Fibroblast of the aortic adventitia (primary cell): ENCODE results near the gene ERC1. TPM values are rescaled to one million over a fixed set of nuclear protein-coding genes. Genes with fewer than 3 reads are reported as not detected.
A peak's percentile ranks its signal among the peaks of the same experiment; 100 is the strongest.

Experiments
- DNase-seq: peaks from one replicate; pipeline ENCODE4 v3.0.0-alpha.2; 2010; ENCODE audit warnings: low read depth
- H3K4me3 ChIP-seq: 2 replicates; pipeline ENCODE4 v1.5.1; 2011; ENCODE audit warnings: low read depth, mild to moderate bottlenecking, control low read depth, low read length, moderate library complexity
- total RNA-seq: library from RNA; depleted of rRNA; stranded (reverse); fragments of >200 nt; gene quantifications from 2 replicates; pipeline ENCODE4 v1.2.3, GENCODE V29; 2012; ENCODE audit warnings: low replicate concordance
- TF ChIP-seq, protein P1 (sequence below): IDR thresholded peaks from 2 replicates; pipeline ENCODE4 v1.5.1; 2011; ENCODE audit warnings: mild to moderate bottlenecking, low read length, control low read depth, inconsistent platforms; ENCODE audit not compliant: insufficient read depth

ERC1 gene
- total RNA-seq, 1 donor = 50.9 TPM

DNA sequence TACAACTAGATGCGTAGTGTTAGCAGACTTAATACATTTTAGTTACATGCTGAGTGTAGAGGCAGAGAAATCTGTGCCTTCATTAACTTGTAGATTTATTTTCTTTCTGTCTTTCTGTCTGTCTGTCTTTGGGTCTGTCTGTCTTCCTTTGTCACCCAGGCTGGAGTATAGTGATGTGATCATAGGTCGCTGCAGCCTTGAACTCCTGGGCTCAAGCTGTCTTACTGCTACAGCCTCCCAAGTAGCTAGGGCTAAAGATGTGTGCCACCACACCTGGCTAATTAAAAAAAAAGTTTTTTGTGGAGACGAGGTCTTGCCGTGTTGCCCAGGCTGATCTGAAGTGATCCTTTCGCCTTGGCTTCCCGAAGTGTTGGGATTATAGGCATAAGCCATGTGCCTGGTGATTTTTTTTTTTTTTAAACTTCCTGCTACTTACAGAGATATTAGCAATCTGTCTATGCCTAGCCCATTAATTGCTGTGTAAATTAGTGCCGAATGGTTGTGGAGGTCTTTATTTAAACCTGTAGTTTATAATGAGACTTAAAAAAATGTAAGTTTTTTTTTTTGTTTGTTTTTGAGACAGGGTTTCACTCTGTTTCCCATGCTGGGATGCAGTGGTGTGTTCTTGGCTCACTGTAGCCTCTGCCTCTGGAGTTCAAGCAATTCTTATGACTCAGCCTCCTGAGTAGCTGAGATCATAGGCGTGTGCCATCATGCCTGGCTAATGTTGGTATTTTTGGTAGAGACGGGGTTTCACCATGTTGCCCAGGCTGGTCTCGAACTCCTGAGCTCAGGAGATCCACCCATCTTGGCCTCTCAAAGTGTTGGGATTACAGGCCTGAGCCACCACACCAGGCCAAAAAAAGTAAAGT lies 22.8 kb downstream of the ERC1 start:
- no peak overlapping the region for H3K4me3 ChIP-seq
- DNase-seq = peak; percentile 82
- TF ChIP-seq, protein P1, sequence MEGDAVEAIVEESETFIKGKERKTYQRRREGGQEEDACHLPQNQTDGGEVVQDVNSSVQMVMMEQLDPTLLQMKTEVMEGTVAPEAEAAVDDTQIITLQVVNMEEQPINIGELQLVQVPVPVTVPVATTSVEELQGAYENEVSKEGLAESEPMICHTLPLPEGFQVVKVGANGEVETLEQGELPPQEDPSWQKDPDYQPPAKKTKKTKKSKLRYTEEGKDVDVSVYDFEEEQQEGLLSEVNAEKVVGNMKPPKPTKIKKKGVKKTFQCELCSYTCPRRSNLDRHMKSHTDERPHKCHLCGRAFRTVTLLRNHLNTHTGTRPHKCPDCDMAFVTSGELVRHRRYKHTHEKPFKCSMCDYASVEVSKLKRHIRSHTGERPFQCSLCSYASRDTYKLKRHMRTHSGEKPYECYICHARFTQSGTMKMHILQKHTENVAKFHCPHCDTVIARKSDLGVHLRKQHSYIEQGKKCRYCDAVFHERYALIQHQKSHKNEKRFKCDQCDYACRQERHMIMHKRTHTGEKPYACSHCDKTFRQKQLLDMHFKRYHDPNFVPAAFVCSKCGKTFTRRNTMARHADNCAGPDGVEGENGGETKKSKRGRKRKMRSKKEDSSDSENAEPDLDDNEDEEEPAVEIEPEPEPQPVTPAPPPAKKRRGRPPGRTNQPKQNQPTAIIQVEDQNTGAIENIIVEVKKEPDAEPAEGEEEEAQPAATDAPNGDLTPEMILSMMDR = no peak

DNA sequence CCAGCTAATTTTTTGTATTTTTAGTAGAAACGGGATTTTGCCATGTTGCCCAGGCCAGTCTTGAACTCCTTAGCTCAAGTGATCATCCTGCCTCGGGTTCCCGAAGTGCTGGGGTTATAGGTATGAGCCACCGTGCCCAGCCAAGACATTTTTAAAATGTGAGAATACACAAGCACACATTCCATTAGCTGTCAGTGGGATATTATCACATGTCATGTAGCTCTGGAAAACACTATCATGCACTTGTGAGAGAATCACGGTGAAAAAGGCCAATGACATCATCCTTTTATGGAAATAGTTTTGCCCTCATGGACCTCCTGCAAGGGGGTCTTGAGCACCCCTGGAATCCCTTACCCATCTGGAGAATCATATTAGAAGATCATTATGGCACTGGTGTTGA lies 28.3 kb downstream of the ERC1 start:
- no peak overlapping the region for H3K4me3 ChIP-seq
- TF ChIP-seq, protein P1 = no peak
- DNase-seq = no peak

DNA sequence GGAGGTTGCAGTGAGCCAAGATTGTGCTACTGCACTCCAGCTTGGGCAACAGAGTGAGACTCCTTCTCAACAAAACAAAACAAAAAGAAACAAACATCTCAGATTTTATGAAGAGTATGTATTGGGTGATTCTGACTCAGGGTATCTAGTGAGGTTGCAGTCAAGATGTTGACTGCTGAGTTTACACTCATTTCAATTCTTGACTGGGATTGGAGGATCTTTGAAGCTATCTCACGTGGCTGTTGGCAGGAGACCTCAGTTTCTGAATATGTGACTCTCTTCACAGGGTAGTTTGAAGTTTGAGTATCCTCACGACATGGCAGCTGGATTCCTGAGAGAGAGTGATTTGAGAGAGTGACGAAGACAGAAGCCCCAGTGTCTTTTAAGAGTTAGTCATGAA lies 29.4 kb downstream of the ERC1 start:
- DNase-seq = no peak
- TF ChIP-seq, protein P1 = no peak
- H3K4me3 ChIP-seq = no peak overlapping the region

DNA sequence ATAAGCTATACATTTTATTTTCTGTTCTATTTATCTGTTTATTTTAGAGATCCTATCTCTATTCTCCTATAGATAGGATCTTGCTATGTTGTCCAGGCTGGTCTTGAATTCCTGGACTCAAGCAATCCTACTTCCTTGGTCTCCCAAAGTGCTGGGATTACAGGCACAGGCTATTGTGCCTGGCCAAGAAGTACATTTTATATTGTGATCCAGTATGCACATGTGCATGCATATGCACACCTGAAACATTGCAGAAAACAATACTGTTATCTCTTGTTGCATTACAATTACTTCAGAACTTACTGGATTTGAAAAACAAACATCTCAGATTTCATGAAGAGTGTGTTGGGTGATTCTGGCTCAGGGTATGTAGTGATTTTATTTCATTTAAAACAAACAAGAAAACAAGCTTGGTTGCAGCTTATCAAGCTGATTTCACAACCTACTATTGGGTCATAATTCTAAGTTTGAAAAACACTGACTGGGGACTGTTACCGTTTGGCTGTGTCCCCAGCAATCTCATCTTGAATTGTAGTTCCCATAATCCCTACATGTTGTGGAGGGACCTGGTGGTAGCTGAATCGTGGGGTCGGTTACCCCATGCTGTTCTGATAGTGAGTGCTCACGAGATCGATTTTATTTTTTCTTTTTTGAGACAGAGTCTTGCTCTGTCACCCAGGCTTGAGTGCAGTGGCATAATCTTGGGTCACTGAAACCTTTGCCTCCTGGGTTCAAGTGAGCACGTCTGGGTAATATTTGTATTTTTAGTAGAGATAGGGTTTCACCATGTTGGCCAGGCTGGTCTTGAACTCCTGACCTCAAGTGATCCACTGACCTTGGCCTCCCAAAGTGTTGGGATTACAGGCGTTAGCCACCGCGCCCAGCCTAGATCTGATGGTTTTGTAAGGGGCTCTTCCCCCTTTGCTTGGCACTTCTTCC lies 31.3 kb downstream of the ERC1 start:
- H3K4me3 ChIP-seq = no peak overlapping the region
- TF ChIP-seq, protein P1 = no peak
- no peak for DNase-seq

DNA sequence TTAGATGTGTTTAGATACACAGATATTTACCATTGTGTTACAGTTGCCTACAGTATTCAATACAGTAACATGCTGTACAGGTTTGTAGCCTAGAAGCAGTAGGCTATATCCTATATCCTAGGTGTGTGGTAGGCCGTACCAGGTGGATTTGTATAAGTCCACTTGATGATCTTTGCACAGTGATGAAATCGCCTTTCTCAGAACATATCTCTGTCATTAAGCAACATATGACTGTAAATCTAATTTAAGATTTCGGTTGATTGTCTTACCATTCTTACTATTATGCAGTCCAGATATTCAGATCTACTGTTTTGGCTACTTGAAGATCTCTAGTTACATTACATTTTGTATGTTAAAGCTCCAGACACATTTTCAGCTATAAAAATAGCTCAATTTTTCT lies 39.8 kb downstream of the ERC1 start:
- DNase-seq = no peak
- TF ChIP-seq, protein P1 = no peak
- H3K4me3 ChIP-seq = no peak overlapping the region

DNA sequence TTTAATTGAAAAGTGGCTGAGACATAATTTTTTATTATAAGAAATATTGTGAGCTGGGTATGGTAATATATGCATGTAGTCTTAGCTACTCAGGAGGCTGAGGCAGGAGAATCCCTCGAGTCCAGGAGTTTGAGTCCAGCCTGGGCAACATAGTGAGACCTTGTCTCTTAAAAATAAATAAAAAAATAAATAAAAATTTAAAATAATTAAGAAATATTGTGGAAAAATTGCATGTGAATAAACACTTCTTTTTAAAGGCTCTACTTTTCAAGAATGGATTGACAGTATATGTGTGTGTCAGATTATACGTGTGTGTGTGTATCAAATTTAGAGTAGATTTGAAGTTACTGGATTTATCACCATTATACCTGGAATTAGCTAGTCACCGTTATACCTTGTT lies 43.2 kb downstream of the ERC1 start:
- TF ChIP-seq, protein P1 = no peak
- H3K4me3 ChIP-seq = no peak overlapping the region
- DNase-seq = no peak
